ENCODE results near the gene RINL. TPM values are rescaled to one million over a fixed set of nuclear protein-coding genes. Genes with fewer than 3 reads are reported as not detected.

RINL gene
- total and polyA plus RNA-seq, 2 of the 8 experiments (the other 6 are each of a cell fraction or from before 2014, with no cell fraction given) = 11.1 to 11.9 TPM

DNA sequence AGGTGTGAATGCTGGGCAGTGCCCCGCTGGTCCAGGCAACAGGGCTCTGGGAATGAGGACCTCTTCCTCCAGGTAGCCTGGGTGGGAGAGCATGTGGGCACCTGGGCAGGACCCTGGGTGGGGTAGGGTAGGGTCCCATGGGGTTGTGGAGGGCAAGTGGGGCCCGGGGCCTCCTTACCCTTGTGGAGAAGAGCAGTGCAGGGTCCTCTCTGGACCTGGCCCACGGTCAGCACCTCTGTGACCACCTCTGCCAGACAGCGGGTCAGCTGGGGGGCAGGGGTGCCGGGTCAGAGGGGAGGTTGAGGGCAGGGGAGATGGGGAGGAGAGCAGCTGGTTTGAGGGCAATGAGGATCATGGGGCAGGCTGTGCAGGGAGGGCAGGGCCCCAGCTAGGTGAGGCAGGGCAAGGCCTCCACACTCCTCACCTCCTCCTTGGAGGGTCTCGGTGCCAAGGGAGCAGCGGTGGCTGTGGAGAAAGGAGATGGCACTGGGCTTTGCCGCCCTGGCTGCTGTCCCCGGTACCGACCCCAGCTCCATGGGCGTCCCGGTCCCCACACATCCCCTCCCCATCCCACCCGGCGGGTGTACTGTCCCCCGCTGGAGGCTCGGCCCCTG, 33.4 kb upstream of the RINL start (continued):
- TF ChIP-seq SIX5 (IDR thresholded peaks at IDR 0.05; ENCODE audit: low read depth, low read length) = no peak
- TF ChIP-seq CREB1 (IDR thresholded peaks at IDR 0.05) = no peak

Data from H1 (cell line).